GM12864 (cell line): ENCODE data around the gene PIGR.

Experiments used
- DNase-seq: peaks from one replicate; pipeline ENCODE4 v3.0.0-alpha.2; 2011; ENCODE audit warnings: low read depth
- H3K4me3 ChIP-seq: 2 replicates; pipeline ENCODE4 v1.5.1; 2011; ENCODE audit warnings: mild to moderate bottlenecking, low read depth, low read length, control low read depth
- TF ChIP-seq, protein P1 (sequence below): IDR thresholded peaks from 2 replicates; pipeline ENCODE4 v1.5.1; 2011; ENCODE audit warnings: low read depth, mild to moderate bottlenecking, moderate library complexity, low read length, control low read depth, inconsistent platforms; ENCODE audit errors: missing control alignments

Gene PIGR

DNA sequence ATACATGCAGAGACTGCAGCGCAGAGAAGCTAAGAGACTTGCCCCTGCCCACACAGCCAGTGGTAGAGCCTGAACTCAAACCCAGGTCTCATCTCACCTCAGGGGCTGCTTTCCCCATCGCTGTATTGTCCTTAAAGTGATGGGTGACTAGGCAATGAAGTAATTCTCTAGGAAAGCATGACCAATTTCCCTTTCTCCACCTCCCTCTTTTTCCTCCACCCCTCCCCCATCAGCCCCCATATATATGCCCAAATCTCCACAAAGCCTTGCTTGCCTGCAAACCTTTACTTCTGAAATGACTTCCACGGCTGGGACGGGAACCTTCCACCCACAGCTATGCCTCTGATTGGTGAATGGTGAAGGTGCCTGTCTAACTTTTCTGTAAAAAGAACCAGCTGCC lies 49.1 kb downstream of the PIGR start, which contains the start of gene IL24:
Gene IL24, plus strand, starts transcription at position 269 of the 400 bp plus-strand sequence. CDS start 390 bp downstream, outside the sequence.
- TF ChIP-seq, protein P1, sequence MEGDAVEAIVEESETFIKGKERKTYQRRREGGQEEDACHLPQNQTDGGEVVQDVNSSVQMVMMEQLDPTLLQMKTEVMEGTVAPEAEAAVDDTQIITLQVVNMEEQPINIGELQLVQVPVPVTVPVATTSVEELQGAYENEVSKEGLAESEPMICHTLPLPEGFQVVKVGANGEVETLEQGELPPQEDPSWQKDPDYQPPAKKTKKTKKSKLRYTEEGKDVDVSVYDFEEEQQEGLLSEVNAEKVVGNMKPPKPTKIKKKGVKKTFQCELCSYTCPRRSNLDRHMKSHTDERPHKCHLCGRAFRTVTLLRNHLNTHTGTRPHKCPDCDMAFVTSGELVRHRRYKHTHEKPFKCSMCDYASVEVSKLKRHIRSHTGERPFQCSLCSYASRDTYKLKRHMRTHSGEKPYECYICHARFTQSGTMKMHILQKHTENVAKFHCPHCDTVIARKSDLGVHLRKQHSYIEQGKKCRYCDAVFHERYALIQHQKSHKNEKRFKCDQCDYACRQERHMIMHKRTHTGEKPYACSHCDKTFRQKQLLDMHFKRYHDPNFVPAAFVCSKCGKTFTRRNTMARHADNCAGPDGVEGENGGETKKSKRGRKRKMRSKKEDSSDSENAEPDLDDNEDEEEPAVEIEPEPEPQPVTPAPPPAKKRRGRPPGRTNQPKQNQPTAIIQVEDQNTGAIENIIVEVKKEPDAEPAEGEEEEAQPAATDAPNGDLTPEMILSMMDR: no peak
- DNase-seq: no peak
- no peak within 1 kb of the TSS for H3K4me3 ChIP-seq

DNA sequence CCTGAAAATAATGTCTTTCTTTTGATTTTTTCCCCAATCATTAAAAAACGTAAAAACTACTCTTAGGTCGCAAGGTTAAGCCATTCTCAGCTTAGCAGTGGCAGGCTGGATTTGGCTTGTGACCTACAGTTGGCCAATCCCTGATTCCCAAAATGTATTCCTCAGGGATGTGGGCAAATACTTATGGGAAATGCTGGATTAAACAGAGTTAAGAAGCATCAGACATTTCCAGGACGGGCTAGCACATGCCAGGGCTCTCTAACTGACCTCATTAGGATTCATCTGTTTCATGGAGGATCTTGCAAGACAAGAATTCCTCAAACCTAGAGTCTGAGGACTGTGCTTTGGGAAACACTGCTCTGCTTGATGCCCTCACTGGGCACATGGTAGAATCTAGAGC lies 50.0 kb downstream of the PIGR start:
- TF ChIP-seq, protein P1: no peak
- H3K4me3 ChIP-seq: no peak overlapping the region
- DNase-seq: no peak

- TF ChIP-seq, protein P1: no peak
- H3K4me3 ChIP-seq: no peak overlapping the region
- no peak for DNase-seq
These were observed 50.4 kb downstream of the PIGR start for GRCh38 chr1:206895837-206896242.

GRCh38 chr1:206895325-206895724 lies 50.9 kb downstream of the PIGR start:
- TF ChIP-seq, protein P1: no peak
- H3K4me3 ChIP-seq: no peak overlapping the region
- DNase-seq: no peak

DNA sequence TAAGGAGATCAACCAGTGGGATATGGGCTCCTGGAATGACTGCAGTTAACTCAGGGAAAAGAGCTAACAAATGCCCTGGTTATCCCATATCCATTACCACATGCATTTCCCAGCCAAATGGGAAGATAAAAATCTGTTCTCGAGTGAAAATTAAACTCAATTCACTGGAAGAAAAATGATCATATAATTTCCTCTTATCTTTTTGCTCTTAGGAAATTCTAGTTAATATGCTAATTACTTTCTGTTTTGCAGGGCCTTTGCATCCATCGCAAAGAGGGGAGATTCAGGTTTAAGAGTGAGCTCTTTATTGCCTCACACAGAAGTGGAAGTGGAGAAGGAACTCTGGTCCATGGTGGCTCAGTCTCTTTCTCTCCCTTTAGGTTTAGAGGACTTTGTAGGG lies 52.9 kb downstream of the PIGR start:
- H3K4me3 ChIP-seq: no peak overlapping the region
- DNase-seq: no peak
- TF ChIP-seq, protein P1: no peak

GRCh38 chr1:206892351-206892984 lies 53.8 kb downstream of the PIGR start:
- no peak for DNase-seq
- H3K4me3 ChIP-seq: no peak overlapping the region
- TF ChIP-seq, protein P1: no peak

- no peak overlapping the region for H3K4me3 ChIP-seq
- TF ChIP-seq, protein P1: no peak
- DNase-seq: no peak
These were observed 54.9 kb downstream of the PIGR start for GRCh38 chr1:206891412-206891811.
